ENCODE measurements around the gene EME2.

GRCh38 chr16:1791943-1792812 is 19.6 kb downstream of the EME2 start:
- TF ChIP-seq CTCF (IDR thresholded peaks at IDR 0.05) (no peak), POLR2A (IDR thresholded peaks at IDR 0.05) (no peak)

Data from adrenal gland (tissue), 5 donors.